Stimulated activated CD4-positive, alpha-beta T cell treated with anti-CD3 and anti-CD28 coated beads, Interleukin-12 subunit alpha, Interleukin-12 subunit beta, amount 100 ng/mL, for 48 hours (primary cell): ENCODE data around the gene SLC11A2.
"Not testable (repeated sequence)": the region's sequence is repeated elsewhere in the genome, so short reads cannot be mapped to it uniquely, and the experiment has no call there.

ENCODE experiments used
- DNase-seq, 3 donors: peaks; one replicate each; pipeline ENCODE4 v3.0.0-alpha.2; 2020; ENCODE audit warnings: low read depth in 2 of 3, low spot score in 1 of 3

SLC11A2 gene

DNA sequence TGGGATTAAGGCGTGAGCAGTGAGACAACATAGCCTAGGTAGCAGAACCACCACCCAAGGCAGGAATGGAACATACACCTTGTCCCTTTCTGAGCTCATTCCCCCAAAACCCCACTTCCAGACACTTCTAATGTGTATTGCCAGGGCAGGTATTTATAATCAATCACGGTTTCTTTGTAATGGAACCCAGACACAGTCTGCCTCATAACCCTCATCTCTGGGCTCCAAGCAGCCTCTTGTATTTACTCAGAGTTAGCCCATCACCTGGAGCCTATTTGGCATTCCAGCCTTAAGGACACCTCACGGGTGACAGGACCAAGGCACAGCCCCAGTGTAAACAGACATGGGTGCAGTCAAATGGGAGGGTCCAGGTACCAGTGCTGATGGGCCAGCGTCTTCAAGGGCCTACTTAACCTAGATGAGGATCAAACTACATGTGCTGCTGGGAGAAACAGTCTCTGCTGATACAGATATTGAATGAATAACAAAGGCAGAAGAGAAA, 76.3 kb downstream of the SLC11A2 start:
- no peak for DNase-seq

DNA sequence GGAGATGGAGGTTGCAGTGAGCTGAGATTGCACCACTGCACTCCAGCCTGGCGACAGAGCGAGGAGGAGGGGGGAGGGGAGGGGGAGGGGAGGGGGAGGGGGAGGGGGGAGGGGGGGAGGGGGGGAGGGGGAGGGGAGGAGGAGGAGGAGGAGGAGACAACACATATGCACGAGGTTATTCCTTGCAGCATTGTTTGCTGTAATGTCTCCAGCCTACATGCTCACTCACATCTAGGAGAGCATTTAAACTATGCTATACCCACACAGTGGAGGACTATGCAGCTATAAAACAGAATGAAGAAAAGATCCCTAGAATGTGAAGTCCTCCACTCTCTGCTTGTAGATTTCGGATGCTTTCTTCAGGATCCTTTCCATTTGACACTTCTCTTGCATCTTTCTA, 77.4 kb downstream of the SLC11A2 start:
- no peak for DNase-seq

DNA sequence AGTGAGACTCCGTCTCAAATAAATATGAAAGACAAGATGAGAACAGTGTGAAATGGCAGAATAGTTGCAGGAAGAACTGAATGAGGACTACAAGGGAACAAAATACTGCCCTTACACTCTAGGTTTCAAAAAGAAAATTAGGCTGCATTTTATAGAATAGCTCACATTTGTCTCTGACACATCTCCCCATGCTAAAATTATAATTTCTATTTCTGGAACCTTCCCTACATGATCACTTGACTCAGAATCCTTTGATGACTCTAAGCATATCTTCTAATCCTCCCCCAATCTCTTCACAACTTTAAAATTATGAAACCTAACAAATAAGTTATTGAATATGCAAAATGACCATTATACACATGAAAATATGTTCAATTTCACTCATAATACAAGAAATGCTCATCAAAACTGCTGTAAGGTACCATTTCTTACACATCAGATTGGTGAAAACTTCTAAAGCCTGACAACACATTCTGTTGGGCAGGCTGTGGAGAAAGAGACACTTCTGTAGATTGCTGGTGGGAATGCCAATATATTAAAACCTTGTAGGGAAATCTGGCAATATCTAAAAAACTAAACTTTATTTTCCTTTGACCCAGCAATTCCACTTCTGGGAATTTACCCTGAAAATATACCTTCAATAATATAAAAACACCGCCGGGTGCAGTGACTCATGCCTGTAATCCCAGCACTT, 78.1 kb downstream of the SLC11A2 start:
- no peak for DNase-seq

DNA sequence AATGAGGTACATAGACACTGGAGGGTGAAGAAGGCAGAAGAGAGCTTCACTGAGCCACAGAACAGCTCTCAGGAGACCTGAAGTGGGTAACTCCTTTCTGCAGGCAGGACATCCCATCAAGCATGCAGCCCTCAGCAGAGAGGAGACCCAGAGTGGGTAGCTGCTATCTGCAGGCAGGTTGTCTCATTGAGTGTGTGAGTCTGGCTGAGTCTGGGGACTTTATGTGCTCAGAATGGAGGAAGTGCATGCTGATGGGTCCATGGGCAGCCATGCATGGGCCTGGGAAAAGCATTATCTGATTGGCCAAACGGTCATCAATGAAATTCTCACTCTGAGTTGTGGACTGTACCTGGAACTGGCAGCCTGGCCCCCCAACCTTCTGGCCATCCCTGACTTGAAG, 88.5 kb downstream of the SLC11A2 start:
- DNase-seq: no peak

DNA sequence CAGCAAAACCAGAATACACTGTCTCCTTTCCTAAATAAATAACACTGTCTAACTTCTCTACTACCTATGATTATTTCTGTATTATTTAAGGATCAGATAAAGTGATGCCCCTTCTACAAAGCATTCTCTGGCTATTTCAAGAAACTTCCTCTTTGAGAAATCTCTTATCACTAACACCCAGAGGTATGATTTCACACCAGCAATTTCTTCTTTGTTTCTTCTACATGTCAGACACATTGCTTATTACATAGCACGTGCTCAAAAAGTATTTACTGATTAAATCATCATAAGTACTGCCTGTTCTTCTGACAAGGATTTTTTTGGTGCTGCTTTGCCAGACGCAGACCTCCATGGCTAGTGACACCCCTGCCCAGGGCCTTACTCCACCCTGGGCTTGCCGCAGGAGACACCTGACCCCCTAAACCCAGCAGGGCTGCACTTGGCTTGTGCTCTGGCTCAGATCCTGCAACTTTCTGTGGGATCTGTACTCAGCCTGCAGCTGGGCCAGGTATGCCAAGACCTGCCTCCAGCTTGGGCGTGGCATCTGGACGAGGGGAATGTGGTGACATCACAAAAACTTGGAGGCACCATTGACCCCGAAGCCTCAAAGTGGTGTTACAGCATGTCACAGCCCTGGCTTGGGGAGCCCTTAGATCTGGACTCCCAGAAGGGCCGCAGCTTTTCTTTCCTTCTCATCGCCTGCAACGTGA, 89.2 kb downstream of the SLC11A2 start:
- DNase-seq: no peak

DNA sequence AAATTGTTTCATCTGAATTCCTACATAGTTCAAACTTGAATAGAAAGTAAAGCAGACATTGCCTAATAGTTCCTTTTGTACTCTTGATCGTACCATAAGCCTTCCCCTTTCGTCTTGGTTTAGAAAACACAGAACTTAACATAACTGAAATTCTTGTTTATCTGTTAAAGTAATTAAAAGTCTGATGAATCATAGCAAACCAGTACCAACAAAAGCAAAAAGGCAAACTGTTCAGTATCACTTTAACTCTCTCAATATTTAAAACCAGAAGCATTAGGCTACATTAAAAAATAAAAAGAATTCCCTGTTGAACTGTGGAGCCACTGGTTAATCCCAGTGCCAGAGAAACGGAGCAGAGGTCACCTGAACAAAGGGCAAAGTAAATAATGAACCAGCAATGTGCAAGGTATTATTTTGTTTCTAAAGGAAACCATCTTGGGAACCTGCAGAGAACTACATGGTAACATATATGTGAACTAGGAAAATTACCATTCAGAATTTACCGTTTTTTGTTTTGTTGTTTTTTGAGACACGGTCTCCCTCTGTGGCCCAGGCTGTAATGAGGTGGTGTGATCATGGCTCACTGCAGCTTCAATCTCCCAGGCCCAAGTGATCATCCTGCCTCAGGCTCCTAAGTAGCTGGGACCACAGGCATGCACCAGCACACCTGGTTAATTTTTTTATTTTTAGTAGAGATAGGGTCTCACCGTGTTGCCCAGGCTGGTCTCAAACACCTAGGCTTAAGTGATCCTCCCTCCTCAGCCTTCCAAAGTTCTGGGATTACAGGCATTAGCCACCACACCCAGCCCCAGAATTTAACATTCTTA, 91.0 kb downstream of the SLC11A2 start:
- no peak for DNase-seq

DNA sequence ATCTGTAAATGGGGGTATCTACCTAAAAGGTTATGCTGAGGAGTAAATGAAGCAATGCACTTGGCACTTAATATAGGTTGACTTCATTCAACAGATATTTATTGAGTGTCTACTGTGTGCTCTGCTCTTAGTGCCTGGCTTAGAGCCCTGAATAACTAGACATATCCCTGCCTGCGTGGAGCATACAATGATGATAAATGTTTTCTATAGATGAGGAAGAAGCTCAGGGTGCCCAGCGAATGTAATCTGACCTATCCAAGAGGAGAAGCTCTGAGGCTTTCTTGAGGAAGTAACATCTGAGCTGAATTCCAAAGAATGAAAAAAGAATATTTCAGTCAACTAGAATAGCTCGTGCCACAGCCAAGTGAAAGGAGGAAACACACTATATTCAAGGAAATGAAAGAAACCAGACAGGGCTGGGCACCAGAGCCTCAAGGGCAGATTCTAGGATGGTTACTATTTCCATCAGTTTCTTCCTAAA, 91.8 kb downstream of the SLC11A2 start:
- no peak for DNase-seq

DNA sequence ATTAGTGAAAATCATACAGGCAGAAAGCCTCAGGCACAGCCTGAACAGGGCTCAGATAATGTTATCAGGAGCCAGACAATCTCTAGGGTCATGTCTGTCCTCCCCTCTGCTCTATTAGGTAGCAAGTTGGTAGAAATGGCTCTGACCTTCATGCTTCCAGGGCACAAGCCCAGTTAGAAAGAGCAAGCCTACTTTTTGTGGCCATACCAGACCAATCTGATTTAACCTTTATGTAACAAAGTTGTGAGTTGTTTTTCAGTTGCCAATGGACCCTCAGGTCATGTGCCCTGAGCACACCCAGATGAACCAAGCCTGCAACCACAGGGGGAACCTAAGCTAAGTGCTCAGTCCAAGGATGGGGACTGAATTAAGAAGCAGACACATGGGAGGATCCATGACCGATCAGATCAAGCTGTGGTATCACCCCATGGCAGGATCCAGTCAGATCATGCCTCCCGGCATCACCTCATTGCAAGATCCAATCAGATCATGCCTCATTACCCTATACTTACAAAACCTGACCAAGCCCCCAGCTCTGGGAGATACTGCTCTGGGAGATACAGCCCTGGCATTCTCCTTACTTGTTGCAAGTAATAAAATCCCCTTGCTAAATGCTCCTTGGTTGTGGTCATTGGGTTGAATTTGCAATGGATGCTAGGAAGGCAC, 92.6 kb downstream of the SLC11A2 start:
- DNase-seq: no peak

DNA sequence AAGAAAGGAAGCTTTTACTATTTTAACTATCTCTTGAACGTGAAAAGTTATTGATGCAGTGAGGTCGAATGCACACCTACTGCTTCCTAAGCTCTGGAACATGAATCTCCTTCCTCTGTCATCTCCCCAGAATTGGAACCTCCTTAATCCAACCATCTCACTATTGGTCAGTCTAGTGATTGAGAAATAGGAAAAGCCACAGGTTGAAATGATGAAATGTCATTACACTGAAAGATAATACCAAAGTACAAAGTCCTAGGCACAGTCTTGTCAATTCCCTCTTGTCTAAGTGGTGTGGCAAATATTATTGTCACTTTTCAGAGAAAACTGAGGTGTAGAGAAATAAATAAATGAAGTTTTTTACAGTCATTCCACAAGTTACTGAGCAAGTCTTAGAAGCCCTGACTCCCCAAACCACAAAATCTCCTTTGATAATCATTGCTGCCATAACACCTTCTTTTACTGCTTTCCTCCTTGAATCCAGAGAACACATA, 93.3 kb downstream of the SLC11A2 start:
- DNase-seq: no peak

DNA sequence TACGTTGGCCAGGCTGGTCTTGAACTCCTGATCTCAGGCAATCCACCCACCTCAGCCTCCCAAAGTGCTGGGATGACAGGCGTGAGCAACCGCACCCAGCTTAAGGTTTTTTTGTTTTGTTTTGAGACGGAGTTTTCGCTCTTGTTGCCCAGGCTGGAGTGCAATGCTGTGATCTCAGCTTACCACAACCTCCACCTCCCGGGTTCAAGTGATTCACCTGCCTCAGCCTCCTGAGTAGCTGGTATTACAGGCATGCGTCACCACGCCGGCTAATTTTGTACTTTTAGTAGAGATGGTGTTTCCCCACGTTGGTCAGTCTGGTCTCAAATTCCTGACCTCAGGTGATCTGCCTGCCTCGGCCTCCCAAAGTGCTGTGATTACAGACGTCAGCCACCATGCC, 95.7 kb downstream of the SLC11A2 start:
- DNase-seq: not testable (repeated sequence)

DNA sequence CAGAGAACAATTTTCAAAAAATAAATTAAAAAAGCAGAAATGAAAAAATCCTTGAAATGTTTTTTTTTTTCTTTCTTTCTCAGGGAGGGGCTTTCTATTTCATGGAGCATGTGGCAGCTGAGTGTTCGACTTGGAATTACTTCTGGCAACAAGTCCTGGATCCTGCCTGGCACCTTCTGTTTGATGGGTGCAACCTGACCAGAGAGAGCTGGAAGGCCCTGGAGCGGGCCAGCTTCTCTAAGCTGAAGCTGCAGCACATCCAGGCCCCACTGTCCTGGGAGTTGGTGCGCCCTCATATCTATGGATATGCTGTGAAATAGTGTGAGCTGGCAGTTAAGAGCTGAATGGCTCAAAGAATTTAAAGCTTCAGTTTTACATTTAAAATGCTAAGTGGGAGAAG, 96.4 kb downstream of the SLC11A2 start:
- DNase-seq: no peak
